ENCODE measurements around the gene ACRBP. TPM values are rescaled to one million over a fixed set of nuclear protein-coding genes. Genes with fewer than 3 reads are reported as not detected.

Gene ACRBP
- total and polyA plus RNA-seq, 2 donors (not counting 3 experiments of a cell fraction or from before 2014, with no cell fraction given) = 1.3 to 5.7 TPM

- Histone ChIP-seq H3K27me3 (ENCODE audit: control insufficient read depth in 2 of 2, insufficient read depth in 2 of 2, low read length in 2 of 2) (no peaks in the 10 kb centered on the region), H3K4me1 (ENCODE audit: control insufficient read depth, extremely low read depth, insufficient read depth, low read length) (peaks cover 10% of the 10 kb centered on the region), H3K79me2 (ENCODE audit: control insufficient read depth, insufficient read depth, low read length) (peaks cover 7% of the 10 kb centered on the region), H3K4me2 (ENCODE audit: insufficient read depth, low read length) (peak within 1 kb of the TSS; percentile 91), H3K9ac (replicated peaks; ENCODE audit: extremely low read depth, insufficient read depth, low read length) (peak within 1 kb of the TSS; percentile 92), H3K9me3 (replicated peaks; ENCODE audit: control insufficient read depth, insufficient read depth, low read length) (no peaks in the 10 kb centered on the region), H2AFZ (ENCODE audit: low read depth, low read length) (peak within 1 kb of the TSS; percentile 81), H4K20me1 (replicated peaks; ENCODE audit: control insufficient read depth, extremely low read depth, insufficient read depth, low read length) (no peaks in the 10 kb centered on the region), H3K9me1 (replicated peaks; ENCODE audit: control insufficient read depth, extremely low read depth, insufficient read depth, low read length) (no peaks in the 10 kb centered on the region), H3K27ac (ENCODE audit: insufficient read depth, low read depth, low read length) (peak within 1 kb of the TSS; percentile 61), H3K4me3 (replicated peaks in 1 of 3; ENCODE audit: insufficient read depth in 1 of 3, low read depth in 1 of 3, low read length in 3 of 3) (peak within 1 kb of the TSS; percentile 23 to 95 (median 82)), H3K36me3 (ENCODE audit: control insufficient read depth in 2 of 2, extremely low read depth in 1 of 2, insufficient read depth in 2 of 2, low read length in 2 of 2) (peaks cover 6 to 16% of the 10 kb centered on the region in 2 experiments)
- DNase-seq (ENCODE audit: low read depth, low spot score) (peak; percentile 99), FAIRE-seq (peak; percentile 99)
- dilution Hi-C loops (cut with MboI; ENCODE audit: extremely low pct_ligation_motif_present, low sequenced_read_pairs) (no loop called here), intact Hi-C loops (cut with micrococcal nuclease) (loop anchor here (1.0 to 2.0 kb wide), 5 partner anchors 16 to 189 kb away; partner anchors contain the start of genes ACRBP, COPS7A, USP5 and ZNF384)
- TF ChIP-seq POLR2A (IDR thresholded peaks at IDR 0.05; ENCODE audit: low read depth, low read length) = peak; percentile 60
- no peak for TF ChIP-seq EZH2 (IDR thresholded peaks at IDR 0.05; ENCODE audit: borderline replicate concordance, low read depth, low read length, severe bottlenecking)
- TF ChIP-seq JUN (IDR thresholded peaks at IDR 0.05; ENCODE audit: borderline replicate concordance, insufficient read depth, insufficient read length, low read depth) = peak; percentile 89
- peak; percentile 76 for TF ChIP-seq POLR2AphosphoS5 (IDR thresholded peaks at IDR 0.05; ENCODE audit: insufficient read depth, low read depth, low read length)
- TF ChIP-seq CTCF (IDR thresholded peaks at IDR 0.05; ENCODE audit: extremely low read depth in 1 of 2, insufficient read depth in 1 of 2, low read depth in 1 of 2, low read length in 2 of 2) = no peak
- BruUV-seq (replicated peaks) = TSS peak; percentile 96
- ChIA-PET POLR2A (interaction anchor here (0.7 kb wide), 1 partner anchor 90 kb away, joined by 3 read pairs; the partner anchor contains the start of gene MLF2), CTCF (no interaction called here)
These were observed 15.9 kb upstream of the ACRBP start, which contains the start of gene ING4 for GRCh38 chr12:6662906-6663742. ING4 (minus strand) TSS chr12:6663119; CDS start chr12:6663101, 18 bp downstream.
